GM19099 (cell line): ENCODE data around the gene FMOD.
A peak's percentile ranks its signal among the peaks of the same experiment; 100 is the strongest.

Source experiments
- POLR2A ChIP-seq: IDR thresholded peaks from 3 replicates; pipeline ENCODE4 v1.6.1; 2011; ENCODE audit warnings: low read depth; ENCODE audit not compliant: insufficient read length; ENCODE audit errors: extremely low read depth

The FMOD gene

GRCh38 chr1:203346060-203346768 is 4.7 kb downstream of the FMOD start:
- no peak for TF ChIP-seq POLR2A

GRCh38 chr1:203343956-203344754 is 6.8 kb downstream of the FMOD start:
- no peak for TF ChIP-seq POLR2A

DNA sequence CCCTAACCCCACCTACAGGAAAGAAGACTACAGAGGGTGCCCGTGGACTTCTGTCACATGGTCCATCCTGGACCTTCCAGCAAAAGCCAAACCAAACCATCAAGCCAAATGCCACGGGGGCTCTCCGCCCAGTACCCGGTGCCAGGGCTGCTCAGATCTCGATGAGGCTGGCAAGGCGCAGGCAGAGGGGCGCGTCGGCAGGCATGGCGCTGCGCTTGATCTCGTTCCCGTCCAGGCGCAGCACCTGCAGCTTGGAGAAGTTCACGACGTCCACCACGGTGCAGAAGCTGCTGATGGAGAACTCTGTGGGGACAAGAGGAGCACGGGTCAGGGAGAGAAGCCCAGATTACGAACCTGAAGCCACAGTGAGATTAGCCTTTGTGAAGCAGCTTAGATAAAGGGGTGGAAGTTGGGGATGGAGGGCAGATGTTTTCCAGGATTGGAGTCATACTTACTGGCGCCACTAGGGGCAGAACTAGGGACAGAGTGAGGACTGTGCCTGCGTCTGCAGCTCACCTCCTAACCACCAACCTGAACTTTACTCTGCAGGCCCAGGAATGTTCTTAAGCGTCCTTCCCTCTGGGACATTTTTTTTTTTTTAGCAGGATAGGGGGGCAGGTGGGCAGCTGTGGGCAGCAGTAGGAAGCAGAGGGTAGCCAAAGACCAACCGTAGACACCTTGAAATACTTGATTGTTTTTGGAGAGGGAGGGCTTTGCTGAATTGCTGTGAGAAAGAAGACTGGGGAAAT is 8.6 kb downstream of the FMOD start:
- TF ChIP-seq POLR2A, result no peak

DNA sequence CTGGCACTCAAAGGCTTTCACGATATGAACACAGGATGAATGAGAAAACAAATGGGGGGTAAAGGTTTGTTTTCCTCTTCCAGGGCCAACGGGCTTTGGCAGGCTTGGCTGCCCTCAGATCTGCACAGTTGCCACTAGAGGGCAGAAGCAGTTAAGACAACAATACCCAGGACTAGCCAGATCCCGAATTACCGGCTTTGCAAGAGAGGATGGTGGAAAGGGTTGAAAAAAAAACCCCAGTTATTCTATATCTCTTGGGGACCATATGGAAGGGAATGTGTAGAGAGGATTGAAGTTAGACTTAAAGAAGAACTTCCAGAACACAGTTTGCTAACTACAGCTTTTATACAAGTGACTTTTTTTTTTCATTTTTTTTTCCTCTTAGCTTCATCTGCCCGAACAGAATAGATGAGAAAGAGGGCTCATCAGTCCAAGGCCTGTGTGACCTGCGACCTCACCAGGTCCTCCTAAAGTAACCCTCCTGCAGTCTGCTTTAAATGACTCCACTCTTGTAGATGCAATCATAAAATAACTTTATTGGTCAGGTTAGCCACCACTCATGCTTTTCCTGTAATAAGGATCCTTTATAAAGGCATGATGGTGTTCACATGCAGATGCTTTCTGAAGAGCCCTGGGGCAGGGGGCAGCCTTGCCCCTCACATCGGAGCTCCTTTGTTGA is 10.7 kb downstream of the FMOD start:
- TF ChIP-seq POLR2A, result no peak

GRCh38 chr1:203338335-203339036 is 12.4 kb downstream of the FMOD start:
- TF ChIP-seq POLR2A, result no peak

- no peak for TF ChIP-seq POLR2A
Observed at GRCh38 chr1:203336097-203336496, 14.8 kb downstream of the FMOD start.

GRCh38 chr1:203335503-203335902 is 15.4 kb downstream of the FMOD start:
- TF ChIP-seq POLR2A, result no peak

DNA sequence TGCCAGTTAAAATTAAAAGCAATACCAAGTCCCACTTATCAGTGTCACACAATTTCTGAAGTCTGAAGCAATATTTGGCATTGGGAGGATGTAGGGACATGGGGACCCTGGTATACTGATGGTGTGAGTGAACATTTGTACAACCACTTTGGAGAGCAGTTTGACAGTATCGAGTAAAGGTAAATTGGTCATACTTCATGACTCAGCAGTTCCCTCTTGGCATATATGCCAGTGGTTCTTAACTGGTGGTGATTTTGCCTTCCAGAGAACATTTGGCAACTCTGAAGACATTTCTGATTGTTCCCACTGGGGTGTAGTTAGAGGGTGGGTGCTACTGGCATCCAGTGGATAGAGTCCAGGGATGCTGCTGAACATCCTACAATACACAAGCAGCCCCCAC is 19.7 kb downstream of the FMOD start:
- no peak for TF ChIP-seq POLR2A

DNA sequence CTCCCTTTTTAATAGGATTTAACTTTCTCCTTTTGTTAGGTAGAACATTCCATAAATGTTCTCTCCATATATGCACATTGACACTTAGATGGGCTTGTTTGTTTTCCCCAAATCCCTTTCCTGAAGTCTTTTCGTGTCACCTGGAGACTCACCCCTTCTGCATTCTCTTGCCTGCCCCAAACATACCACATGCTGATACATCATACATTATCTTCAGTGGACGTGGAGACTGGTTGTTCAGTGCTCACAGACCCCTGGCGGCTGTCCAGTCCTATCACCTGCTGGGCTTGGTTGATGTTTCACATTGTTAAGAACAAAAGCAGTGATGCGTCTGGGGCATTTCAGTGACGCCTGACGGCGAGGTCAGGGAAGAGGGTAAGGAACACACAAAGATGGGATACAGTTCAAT is 22.2 kb downstream of the FMOD start:
- no peak for TF ChIP-seq POLR2A

- TF ChIP-seq POLR2A, result no peak
Observed at GRCh38 chr1:203327684-203328457, 23.1 kb downstream of the FMOD start.

DNA sequence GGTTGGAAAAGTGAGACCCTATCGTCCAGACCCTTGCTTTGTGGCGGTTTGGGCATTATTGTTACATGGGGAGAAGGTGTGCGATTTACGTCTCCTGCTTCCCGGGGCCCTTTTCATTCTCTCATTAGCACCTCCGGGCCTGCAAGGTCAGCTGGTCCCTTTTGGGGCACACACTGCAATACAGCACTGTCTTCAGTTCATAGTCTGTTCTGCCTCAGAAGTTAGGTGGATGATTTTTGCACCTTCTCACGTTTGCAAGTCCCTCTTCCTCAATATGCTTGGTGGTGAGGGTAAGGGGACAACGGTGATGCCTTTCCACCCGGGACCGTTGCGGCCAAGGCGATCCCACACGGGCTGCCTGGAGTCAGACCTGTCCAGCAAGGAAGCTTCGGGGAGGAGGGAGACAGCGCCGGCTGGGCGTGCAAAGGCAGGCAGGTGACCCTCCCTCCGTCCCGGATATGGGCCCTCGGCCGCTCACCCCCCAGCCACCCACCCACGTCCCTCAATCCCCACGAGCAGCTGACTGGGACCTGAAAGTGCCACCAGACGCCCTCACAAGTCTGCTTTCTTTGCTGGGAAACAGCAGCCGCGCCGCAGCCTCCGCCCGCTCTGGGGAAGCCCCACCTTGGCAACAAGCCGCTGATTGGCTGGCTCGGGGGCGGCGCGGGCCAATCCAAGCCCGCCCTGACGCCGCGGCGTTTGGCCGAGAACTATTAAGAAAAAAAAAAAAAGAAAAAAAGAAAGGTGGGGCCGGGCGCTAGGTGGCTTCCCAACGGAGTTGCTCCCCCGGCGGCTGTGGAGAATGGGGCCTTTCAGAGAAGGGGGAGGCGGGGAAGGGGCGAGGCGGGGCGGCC is 23.9 kb downstream of the FMOD start:
- peak; percentile 68 for TF ChIP-seq POLR2A

GRCh38 chr1:203325418-203326091 is 25.4 kb downstream of the FMOD start:
- TF ChIP-seq POLR2A, result no peak
